ENCODE measurements around the gene UCK2.

Gene UCK2

DNA sequence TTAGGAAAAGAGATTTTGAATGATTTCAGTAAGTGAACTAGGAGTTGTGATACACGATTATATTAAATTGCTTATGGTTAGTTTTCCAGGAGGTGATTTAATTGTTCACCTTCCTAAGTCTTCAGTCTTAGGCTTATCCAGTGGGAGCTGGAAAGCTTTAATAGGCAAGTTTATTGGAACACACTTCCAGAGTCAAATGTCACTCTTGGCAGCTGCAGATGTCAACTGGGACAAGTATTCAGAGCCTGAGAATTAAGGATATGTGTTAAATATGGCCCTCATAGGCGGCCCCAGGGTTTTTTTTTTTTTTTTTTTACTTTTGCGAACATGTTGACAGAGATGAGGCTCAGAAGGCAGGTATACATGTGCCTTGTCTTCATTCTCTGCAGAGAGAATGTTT is 29.2 kb downstream of the UCK2 start:
- DNase-seq = peak in 1 of 2 experiments; percentile 10

DNA sequence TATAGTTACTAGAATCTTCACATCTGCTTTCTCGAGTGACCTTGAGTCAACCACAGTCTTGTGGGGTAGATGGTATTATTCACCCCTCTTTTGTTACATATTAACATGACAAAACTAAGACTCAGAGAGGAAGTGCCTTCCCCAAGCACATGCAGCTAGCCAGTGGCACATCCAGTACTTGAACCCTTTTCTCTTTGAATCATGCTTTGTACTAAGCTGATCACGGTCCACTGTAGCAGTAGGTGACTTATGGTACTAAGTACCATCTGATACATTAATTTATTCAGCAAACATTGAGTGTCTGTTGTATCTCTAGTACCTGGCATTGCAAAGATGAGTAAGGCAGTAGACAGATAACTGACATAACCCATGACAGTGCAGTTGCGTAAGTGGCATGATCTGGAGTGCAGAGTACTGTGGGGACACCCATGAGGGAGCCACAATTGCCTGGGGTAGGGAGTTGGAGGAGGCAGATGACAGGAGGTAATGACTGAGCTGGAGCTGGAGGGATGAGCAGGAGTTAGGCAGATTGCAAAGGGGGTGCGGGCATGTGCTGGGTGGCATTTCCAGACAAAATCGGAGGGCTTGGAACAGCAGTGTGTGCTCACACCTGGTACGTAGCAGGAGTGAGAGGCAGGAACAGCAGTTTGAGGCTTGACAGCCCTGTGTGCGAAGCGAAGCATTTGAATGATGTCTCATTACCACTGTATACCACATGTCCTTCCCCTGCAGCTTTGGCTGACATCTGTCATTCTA is 29.8 kb downstream of the UCK2 start:
- DNase-seq = no peak

DNA sequence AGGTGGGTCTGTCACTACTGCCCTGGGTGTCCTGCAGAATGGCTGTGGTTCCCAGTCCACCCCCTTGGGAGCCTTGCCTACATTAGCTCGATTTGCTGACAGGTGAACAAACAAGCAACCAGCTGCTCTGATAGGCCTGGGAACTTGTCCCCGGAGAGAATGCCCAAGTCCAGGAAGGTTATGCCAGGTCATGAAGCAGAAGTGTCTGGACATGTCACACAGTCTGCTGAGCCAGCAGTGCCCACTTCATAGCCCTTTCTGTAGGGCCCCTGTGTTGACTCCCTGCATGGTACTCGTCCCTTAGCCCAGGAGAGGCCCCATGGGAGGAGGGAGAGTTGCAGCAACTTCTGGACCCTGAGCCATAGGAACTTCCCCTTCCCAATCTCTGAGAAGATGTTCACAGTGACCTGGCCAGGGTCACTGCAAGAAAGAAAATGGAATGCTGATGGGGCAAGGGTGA is 31.0 kb downstream of the UCK2 start:
- peak in 1 of 2 experiments; percentile 5 for DNase-seq

DNA sequence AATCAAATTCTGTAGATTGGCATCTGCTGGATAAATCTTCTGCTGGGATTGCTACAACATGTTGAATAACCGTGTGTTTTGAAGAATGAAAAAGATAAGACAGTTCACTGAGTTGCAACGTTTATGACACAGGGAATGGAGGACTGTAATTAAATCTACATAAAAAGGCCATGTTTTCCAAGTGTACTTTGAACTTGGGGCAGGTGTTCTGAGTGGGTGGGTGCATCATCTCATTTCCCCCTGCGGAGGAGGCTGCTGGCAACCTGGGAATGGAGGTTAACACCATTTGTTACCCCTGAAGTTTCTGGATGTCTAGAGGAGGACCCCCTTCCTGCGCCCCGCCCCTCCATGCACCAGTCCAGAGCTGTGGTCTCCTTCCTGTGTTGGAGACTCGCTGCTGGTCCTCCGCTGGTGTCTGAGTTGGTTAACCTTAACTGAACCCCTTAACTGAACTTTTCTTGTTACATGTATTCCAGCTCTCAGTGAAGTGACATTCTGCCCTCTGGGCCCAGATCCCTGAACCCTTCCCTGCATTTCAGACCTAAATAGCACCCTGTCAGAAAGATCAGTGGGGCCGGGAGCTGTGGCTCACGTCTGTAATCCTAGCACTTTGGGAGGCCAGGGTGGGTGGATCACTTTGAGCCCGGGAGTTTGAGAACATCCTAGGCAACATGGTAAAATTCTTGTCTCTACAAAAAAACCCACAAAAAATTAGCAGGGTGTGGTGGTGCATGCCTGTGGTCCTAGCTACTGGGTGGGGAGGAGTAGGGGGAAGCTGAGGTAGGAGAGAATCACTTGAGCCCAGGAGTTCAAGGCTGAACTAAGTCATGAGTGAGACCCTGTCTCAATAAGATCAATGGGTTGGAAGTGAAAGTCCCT is 31.8 kb downstream of the UCK2 start:
- no peak for DNase-seq

DNA sequence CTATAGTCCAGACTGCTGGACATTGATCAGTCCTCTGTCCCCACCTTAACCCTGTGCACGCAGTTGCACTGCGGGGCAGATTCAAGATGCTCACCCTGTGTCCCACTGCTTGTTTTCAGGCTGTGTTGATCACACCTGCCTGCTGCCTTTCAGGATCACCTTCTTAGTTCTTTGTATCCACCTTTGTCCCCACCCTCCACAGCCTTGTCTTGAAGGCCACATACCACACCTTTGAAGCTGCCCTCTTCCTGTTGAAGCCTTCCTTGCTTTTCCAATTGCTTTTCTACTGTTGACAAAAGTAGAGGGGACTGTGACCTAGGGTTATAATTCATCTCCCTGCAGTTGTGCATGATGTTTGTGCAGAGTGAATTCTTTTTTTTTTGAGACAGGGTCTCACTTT is 32.7 kb downstream of the UCK2 start:
- DNase-seq = no peak

DNA sequence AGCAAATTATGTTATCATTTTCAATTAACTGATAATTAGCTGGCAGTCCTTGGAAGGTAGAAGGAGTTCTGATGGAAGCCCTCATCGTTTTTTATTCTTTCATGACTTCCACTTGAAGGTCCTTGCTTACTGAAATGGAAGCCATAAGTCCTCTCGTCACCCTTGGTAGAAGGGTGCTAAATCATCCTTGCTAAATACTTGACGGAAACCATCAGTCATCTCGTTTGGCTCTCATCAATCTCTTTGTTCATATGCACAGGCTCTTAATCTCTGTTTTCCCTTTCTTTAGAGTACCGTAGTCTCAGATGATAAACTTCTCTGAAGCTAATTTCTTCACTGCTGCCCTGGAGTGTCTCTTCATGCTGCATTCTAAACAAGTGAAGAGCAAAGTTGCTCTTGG is 34.5 kb downstream of the UCK2 start:
- no peak for DNase-seq

DNA sequence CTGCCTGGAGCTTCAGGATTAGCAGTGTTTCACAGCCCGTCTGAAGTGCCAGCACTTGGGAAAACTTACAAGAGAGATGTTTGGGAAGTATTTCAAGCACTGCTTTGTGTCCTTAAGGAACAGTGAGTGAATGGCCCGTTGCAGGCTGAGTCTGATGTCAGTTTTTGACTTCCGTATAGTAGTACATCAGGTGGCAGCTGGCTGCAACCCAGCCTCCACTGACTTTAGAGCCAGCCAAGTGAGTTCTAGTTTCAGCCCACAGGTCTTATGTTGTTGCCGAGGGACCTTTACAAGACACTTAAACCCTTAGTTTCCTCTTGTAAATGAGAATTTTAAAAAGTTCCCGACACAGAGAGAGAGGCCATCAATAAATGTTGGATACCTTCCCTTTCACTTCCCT is 35.0 kb downstream of the UCK2 start:
- peak in 1 of 2 experiments; percentile 34 for DNase-seq

DNA sequence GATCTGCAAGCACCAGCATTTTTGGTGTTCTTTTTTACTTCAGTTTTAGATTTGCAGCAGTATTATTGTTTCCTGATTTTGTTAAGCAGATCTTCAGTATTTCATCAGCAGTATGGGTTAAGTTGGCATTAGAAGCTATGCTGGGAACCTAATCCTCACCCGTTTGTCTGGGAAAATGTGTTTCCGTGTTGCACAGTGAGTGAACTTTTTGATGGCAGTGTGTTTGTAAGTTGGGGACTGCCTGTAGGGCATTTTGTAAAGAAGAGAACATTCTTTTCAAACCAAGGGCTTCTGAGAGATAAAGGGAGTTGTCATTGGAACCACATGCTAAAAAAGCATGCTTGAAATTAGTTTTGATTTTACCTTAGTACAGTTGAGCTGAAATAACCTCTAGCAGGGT is 35.9 kb downstream of the UCK2 start:
- DNase-seq = no peak

DNA sequence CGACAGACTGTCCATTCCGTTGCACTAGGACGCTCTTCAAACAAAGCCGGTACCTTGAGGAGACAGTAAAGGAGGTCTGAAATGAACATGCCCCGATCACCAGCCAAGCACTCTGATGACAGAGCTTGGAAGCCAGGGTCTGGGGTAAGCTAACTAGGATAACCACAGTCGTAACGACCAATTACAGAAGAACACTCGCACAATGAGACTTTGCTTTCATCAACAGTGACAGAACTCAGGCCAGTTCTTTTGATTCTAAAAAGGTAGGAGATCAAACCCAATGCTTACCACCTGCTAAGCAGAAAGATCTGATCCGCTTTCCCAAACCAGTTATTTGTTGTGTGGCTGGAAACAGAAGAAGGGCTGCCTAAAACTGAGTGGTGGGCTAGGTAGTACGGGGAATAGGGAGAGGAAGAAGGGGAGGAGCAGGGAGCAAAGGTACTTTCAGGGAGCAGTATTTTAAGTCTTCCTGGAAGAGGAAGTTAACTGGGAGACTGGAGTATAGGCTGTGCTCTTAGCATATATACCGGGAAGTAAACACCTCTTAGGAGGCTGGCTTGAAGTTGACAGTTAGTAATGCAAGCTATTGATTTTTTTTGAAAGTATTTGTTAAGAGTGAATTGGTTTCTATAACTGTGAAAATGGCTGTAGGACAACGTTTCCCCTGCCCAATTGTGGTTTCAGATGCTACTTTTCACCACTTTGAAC is 38.4 kb downstream of the UCK2 start:
- no peak for DNase-seq

DNA sequence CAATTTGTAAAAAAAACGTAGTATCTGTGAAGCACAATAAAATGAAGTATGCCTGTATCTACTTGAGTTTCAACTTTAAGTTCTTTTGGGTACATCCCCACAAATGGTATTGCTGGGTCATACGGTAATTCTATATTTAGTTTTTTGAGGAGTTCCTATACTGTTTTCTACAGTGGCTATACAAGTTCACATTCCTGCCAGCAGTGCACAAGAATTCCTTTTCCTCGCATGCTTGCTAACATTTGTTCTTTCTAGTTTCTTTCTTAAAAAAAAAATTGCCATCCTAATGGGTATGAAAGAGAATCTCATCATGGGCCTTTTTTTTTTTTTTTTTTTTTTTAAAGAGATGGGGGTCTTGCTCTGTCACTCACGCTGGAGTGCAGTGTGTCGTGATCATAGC is 41.9 kb downstream of the UCK2 start:
- DNase-seq = no peak

DNA sequence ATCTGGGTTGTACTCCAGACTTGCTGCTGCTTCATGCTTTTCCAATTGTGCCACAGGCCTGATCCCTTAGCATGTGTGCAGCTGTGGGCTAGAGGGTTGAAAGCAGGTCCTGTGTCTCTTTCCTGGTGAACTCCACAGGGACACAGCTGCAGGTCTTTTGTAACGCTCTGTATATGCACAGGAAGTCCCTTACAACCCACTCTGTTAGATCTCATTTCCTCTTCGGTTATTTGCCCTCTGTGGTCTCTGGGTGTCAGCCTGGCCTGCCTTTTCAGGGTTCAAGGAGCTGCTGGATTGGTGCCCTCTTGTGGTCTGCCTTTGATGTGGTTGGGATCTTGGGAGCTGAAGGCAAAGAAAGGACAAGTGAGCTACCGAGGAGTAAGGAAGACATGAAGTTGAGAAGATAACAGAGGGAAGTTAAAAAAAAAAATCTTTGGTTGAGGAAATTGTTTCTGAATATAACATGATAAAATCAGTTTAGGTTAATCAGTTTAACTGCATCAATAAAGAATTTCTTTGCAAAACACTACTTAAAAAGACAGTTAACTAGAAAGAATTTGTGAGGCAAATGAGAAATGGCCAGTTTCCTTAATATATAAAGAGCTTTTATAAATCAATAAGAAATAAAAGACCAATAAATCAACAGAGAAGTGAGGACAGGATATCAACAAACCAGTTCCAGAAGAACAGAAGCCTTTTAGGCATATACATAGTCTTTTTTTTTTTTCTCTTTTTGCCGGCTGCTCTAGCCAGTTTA is 44.1 kb downstream of the UCK2 start:
- no peak for DNase-seq

DNA sequence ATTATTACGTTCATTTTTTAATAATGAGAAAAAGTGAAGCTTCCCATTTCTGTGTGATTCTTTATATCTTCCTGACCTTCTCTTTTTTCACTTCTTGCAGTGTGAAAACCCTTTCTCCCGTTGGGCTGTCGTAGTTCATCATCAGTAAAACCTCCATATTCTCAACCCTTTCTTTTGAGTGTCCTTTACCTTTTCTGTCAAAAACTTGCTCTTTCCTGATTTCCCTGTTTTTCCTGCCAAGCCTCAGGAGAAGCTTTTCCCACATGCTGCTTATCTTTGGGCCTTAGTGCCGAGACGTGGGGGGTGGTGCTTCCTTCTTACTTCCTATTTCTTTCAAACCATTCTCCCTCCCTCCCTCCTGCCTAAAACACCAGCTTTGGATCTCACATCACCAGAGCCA is 46.1 kb downstream of the UCK2 start:
- no peak for DNase-seq

DNA sequence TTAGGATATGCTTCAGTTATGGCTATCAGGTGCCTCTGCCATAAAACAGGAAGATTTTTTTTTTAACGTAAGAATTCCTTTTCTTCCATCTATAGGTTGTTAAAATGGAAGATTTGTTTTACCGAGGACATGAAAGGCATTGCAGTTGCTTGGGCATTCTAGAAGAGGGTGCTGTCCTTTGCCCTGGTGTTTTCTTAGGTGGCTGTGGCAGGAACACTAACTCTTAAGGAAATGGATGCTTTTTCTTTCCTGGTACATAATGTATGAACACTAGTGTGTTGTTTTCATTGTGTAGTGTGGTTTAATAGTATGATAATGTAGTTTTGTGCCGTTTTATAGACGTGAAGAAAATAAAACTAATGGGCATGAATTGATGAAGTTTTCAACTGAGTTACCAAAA is 47.2 kb downstream of the UCK2 start:
- DNase-seq = no peak

DNA sequence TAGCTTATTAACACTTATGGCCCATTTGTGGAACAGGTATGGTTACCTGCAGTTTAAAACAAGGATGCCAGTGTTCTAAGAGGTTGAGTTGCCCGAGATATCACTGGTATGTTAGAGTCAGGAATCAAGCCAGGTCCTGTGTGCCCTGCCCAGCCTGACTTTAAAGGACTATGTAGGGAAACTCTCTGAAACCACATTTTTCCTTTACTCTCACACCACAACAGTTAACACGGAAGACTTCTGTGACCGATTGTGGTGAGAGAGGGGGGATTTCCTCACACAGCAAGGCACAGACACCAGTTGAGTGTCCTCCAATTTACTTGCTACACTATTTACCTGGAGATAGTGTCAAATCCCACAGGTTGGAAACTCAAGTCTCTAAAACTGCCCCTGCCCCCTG is 47.8 kb downstream of the UCK2 start:
- DNase-seq = no peak

DNA sequence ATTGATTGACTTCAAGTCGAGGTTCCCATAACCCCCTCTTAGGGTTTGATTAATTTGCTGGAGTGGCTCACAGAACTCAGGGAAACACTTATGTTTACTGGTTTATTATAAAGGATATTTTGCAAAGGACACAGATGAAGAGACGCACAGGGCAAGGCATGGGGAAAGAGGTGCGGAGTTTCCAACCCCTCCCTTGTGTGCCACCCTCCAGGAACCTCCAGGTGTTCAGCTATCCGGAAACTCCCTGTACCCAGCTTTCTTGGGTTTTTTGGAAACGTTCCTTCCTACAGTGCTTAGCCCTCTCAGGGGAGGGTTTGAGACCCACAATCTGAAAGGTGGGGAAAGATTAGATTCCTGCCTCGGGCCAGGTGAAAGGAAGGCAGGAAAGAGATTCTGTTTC is 48.2 kb downstream of the UCK2 start:
- DNase-seq = no peak

DNA sequence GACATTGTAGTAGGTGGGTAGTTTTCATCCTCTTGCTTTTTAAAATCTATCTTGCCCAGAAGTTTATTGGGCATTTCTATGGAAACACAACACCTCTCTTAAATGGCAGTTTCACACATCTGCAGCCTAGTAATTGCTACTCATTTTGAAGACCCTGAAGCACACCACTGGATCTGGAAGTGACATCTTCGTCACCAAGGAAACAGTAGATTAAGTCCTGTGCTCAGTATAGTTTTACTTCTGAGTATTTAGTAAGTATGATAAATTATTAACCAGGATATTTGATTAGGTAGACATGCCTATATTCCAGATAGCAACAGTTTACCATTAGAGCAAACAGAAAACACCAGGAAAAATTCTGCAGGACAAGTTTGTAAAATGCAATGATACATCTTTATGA is 48.7 kb downstream of the UCK2 start:
- no peak for DNase-seq

DNA sequence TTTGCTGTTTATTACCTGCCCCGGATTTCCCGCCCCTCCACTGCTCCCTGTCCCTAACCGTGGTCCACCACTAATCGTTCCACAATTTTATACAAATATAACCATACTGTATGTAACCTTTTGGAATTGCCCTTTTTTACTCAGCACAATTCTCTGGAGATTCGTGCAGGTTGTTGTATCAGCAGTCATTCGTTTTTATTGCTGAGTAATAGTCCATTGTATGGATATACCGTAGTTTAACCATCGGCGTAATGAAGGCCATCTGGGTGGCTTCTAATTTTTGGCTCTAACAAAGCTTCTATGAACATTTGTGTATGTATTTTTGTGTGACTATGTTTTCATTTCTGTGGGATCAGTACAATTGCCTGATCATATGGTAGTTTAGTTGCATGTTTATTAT is 50.0 kb downstream of the UCK2 start:
- no peak for DNase-seq

DNA sequence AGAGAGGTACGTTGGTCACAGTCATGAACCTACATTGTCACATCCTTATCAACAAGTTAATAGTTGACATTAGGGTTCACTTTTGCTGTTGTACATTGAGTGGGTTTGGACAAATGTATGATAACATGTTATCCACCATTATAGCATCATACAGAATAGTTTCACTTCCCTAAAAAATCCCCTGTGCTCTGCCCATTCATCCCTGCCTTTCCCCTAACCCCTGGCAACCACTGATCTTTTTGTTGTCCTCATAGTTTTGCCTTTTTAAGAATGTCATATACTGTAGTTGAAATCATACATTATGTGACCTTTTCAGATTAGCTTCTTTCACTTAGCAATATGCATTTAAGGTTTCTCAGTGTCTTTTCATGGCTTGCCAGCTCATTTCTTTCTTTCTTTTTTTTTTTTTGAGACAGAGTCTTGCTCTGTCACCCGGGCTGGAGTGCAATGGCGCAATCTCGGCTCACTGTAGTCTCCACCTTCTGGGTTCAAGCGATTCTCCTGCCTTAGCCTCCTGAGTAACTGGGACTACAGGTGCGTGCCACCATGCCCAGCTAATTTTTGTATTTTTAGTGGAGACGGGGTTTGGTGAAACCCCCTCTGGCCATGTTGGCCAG is 50.6 kb downstream of the UCK2 start:
- no peak for DNase-seq

DNA sequence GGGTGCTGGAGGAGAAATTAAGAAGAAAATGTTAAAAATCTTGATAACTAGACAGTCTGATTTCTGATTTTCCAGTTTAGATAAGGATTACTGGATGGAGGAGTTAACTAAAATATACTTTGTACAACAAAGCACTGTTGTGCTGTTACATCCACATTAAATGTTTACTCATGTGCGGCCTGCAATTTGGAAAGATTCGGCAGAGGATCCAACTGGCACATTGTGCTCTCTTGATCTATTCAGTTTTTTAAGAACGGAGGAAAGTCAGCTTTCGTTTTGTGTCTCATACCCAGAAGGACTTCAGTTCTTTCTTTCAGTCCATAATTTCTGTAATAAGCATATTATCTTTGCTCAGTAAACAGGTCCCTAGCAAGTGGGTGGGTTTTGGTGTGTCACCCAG is 52.5 kb downstream of the UCK2 start:
- DNase-seq = no peak

DNA sequence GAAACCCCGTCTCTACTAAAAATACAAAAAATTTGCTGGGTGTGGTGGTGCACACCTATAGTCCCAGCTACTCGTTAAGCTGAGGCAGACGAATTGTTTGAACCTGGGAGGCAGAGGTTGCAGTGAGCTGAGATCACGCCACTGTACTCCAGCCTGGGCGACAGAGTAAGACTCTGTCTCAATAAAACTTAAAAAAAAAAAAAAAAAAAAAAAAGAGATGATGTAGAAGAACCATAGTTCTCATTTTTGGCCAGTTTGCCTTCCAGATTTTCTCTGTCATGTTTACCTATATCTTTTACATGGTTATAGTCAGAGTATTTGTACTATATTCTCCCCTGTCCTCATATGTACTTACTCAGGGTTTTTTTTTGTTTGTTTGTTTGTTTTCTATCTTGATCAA is 53.6 kb downstream of the UCK2 start:
- no peak for DNase-seq

DNA sequence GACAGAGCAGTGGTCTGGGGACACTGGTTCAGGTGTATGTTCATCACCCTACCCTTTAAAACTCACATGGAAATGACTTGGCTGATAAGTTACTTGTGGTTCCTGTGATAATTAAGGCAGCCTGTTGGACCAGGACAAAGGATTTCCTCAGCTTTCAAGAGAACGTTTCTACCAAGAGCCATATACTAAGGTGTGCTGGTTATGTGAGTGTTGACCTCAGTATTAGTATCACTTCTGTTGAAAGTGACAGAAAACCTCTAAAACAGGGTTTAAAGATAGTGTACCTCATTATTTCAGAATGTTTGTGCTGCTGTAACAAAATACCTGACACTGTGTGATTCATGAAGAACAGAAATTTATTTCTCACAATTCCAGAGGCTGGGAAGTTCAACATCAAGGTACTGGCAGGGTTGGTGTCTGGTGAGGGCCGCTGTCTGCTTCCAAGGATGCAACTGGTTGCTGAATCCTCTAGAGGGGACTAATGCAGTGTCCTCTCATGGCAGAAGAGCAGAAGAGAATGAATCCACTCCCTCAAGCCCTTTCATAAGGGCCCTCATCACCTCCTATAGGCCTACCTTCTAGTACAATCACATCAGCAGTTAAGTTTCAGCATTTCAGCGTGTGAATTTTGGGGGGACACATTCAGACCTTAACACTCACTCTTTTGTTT is 54.9 kb downstream of the UCK2 start:
- no peak for DNase-seq

DNA sequence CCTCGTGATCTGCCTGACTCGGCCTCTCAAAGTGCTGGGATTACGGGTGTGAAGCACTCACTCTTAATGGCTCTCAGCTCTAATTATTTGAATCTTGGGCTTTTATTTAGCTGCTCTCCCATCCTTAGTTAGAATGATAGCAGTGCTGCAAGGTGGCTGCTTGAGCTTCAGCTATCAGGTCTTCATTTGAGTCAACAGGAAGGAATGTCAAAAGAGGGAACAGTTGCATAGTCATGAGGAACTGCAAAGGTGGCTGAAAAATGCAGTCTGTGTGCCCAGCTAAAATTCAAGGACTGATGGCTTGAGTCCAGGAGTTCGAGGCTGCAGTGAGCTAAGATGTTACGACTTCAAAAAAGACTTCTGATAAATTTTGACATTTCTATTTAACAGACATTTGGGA is 55.6 kb downstream of the UCK2 start:
- no peak for DNase-seq

All from NCI-H524 (cell line).